K562 (cell line): ENCODE results near the gene TMEM143. TPM values are rescaled to one million over a fixed set of nuclear protein-coding genes. Genes with fewer than 3 reads are reported as not detected.

Source experiments
- ERF ChIP-seq: fragments of 450-650 bp; formaldehyde crosslinking; IDR thresholded peaks from 2 replicates; pipeline ENCODE4 v1.4.0; 2020; ENCODE audit warnings: mild to moderate bottlenecking, mixed read lengths
- KDM5B ChIP-seq: fragments of 200-600 bp; sonication (generic); IDR thresholded peaks from 2 replicates; pipeline ENCODE4 v1.6.1; 2012; ENCODE audit warnings: low read depth, mild to moderate bottlenecking, moderate library complexity, low read length, control low read depth, inconsistent platforms; ENCODE audit not compliant: insufficient replicate concordance
- KLF10 ChIP-seq: fragments of 250-450 bp; sonication (Bioruptor Pico); IDR thresholded peaks from 2 replicates; pipeline ENCODE4 v1.6.1; 2021; ENCODE audit warnings: matching md5 sums
- RB1 ChIP-seq: fragments of 450-650 bp; IDR thresholded peaks from 2 replicates; pipeline ENCODE4 v1.6.1; 2017; ENCODE audit warnings: low read depth, mild to moderate bottlenecking
- RCOR1 ChIP-seq, 2 experiments: IDR thresholded peaks; 2 replicates each; pipeline ENCODE4 v1.6.1; 2012; ENCODE audit warnings: low read depth in 2 of 2, low read length in 2 of 2, borderline replicate concordance in 1 of 2, improper control_type of control experiment in 1 of 2
- ZNF134 ChIP-seq: fragments of 250-450 bp; sonication (Bioruptor Pico); conservative IDR thresholded peaks from 2 replicates; pipeline ENCODE4 v1.4.0; 2020
- polyA plus RNA-seq, 8 experiments: library from polyadenylated mRNA; depleted of rRNA in 4 of 8; stranded (reverse) in 5 of 8; unstranded in 3 of 8; fragments of >200 nt; fragmentation: Nextera tagmentation in 2 of 8; fragmentation: Illumina TruSeq in 1 of 8; extraction: Ambion mirVana in 2 of 8; extraction: Trizol in 1 of 8; gene quantifications; 2 replicates each; pipeline versions ENCODE4 v1.2.1 to v1.2.3, GENCODE V29; 2011 to 2014; ENCODE audit warnings: inconsistent platforms in 1 of 8, missing spikeins in 1 of 8
- total RNA-seq, 7 experiments: library from RNA; depleted of rRNA in 6 of 7; stranded (reverse); fragments of >200 nt in 6 of 7; fragmentation: Illumina TruSeq in 2 of 7; extraction: Trizol in 2 of 7; gene quantifications; 2 replicates each; pipeline versions ENCODE4 v1.2.1 to v1.2.3, GENCODE V29; 2011 to 2021; ENCODE audit warnings: low replicate concordance in 1 of 7
- TF ChIP-seq, protein P1 (sequence below): fragments of 450-650 bp; IDR thresholded peaks from 2 replicates; pipeline ENCODE4 v1.6.1; 2016; ENCODE audit warnings: borderline replicate concordance
- TF ChIP-seq, protein P2 (sequence below): fragments of 450-650 bp; formaldehyde crosslinking; IDR thresholded peaks from 2 replicates; pipeline ENCODE4 v1.4.0; 2020; ENCODE audit warnings: mild to moderate bottlenecking, moderate library complexity

Gene TMEM143
- total and polyA plus RNA-seq, 9 of the 15 experiments (the other 6 are each of a cell fraction or from before 2014, with no cell fraction given) = 0.66 to 8.8 (median 4.3) TPM

DNA sequence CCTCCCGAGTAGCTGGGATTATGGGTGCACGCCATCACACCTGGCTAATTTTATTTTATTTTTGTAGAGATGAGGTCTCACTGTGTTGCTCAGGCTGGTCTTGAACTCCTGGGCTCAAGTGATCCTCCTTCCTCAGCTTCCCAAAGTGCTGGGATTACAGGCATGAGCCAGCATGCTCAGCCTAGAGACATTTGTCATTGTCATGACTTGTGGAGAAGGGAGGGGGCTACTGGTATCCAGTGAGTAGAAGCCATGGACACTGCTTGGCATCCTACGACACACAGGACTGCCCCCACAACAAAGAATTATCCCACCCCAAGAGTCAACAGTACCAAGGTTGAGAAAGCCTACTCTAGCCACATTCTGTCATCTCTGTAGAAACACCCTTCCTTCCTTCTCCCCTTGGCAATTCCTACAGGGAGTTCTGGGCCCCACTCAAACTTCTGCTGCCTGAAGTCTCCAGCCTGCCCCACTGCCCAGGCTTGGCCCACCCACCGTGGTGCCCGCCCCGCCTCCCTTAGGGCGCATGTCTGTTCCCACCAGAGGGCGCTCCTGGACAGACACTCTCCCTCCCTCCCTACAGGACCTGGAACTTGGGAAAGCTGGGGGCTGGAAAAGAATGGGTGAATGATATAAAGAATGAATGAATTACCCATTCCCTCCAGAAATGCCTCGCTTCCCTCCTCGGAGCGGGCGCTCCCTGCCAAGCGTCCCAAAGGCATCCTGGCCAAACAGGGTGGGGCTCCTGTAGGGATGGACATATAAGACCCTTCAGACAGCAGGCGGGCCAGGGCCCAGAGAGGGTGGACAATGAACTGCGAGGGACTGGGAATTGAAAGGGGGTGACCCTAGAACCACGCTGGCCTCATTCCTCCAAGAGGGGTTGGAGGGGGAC is 43.8 kb downstream of the TMEM143 start (continued):
- TF ChIP-seq RB1 (peak; percentile 19; the same call in 1 of the 2 replicates), ERF (CRISPR knock-in tag) (0 out of 2 replicates have a peak, but pooled peaks have one; percentile 7), KLF10 (CRISPR knock-in tag) (no peak), ZNF134 (CRISPR knock-in tag) (peak; percentile 60; the same call in 1 of the 2 replicates), RCOR1 (IDR thresholded peaks at IDR 0.05; ENCODE audit: borderline replicate concordance in 1 of 2, low read depth in 2 of 2, low read length in 2 of 2) (peak in 1 of 2 experiments; percentile 42; a peak in 2 of 4 replicates), KDM5B (no peak)
- TF ChIP-seq, protein P1, sequence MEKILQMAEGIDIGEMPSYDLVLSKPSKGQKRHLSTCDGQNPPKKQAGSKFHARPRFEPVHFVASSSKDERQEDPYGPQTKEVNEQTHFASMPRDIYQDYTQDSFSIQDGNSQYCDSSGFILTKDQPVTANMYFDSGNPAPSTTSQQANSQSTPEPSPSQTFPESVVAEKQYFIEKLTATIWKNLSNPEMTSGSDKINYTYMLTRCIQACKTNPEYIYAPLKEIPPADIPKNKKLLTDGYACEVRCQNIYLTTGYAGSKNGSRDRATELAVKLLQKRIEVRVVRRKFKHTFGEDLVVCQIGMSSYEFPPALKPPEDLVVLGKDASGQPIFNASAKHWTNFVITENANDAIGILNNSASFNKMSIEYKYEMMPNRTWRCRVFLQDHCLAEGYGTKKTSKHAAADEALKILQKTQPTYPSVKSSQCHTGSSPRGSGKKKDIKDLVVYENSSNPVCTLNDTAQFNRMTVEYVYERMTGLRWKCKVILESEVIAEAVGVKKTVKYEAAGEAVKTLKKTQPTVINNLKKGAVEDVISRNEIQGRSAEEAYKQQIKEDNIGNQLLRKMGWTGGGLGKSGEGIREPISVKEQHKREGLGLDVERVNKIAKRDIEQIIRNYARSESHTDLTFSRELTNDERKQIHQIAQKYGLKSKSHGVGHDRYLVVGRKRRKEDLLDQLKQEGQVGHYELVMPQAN = no peak
- TF ChIP-seq, protein P2, sequence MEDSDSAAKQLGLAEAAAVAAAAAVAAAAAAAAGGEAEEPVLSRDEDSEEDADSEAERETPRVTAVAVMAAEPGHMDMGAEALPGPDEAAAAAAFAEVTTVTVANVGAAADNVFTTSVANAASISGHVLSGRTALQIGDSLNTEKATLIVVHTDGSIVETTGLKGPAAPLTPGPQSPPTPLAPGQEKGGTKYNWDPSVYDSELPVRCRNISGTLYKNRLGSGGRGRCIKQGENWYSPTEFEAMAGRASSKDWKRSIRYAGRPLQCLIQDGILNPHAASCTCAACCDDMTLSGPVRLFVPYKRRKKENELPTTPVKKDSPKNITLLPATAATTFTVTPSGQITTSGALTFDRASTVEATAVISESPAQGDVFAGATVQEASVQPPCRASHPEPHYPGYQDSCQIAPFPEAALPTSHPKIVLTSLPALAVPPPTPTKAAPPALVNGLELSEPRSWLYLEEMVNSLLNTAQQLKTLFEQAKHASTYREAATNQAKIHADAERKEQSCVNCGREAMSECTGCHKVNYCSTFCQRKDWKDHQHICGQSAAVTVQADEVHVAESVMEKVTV (CRISPR knock-in tag) = peak; percentile 89
- TF ChIP-seq, all 486 proteins: peak for 33
